ENCODE results near the gene CPVL.

CPVL gene

DNA sequence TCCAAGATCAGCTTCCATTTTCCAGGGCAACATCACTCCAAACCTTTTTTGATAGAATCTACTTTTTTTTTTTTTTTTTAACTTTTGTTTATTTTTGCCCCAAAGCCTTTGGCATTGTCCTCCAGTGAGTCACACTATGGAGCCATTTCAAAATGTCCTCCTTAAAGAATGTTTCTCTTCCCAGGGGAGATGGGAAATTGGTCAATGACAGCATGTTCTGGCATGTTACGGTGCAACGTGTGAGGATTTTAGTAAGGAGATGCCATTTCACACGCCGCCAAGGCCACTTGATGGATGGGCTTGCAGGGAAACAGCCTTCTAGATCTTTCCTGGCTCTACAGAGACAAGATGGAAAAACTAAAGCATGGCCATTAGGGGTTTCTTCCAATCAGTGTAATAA is 157.5 kb downstream of the CPVL start:
- ChIA-PET POLR2A (ENCODE audit: low non-redundant PET) (no interaction called here), CTCF (interaction anchor here (1.0 kb wide), 1 partner anchor 62 kb away, joined by 4 read pairs; no protein-coding TSS in a partner anchor)
- no peak overlapping the region for H3K27ac ChIP-seq
- peak; percentile 73 for DNase-seq (ENCODE audit: low spot score)
- TF ChIP-seq, protein P1, sequence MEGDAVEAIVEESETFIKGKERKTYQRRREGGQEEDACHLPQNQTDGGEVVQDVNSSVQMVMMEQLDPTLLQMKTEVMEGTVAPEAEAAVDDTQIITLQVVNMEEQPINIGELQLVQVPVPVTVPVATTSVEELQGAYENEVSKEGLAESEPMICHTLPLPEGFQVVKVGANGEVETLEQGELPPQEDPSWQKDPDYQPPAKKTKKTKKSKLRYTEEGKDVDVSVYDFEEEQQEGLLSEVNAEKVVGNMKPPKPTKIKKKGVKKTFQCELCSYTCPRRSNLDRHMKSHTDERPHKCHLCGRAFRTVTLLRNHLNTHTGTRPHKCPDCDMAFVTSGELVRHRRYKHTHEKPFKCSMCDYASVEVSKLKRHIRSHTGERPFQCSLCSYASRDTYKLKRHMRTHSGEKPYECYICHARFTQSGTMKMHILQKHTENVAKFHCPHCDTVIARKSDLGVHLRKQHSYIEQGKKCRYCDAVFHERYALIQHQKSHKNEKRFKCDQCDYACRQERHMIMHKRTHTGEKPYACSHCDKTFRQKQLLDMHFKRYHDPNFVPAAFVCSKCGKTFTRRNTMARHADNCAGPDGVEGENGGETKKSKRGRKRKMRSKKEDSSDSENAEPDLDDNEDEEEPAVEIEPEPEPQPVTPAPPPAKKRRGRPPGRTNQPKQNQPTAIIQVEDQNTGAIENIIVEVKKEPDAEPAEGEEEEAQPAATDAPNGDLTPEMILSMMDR (conservative IDR thresholded peaks at IDR 0.05; ENCODE audit: low read depth), result no peak

DNA sequence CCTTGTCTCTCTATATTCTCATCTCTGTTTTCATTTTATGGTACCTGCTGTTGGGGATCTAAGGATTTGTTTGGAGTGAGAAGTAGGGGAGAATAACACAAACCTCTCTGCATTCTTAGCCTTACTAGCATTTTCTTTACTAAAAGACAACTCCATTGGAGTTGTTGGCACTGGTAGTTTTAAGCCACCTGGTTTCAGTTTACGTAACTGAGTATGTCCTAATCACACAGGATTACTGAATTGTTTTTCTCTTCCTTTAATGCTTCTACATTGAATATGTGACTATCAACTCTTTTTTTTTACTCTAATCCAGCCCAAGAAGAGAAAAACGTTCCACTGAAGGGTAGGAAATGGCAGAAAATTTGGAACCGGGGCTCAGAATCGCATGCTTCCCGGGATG is 158.2 kb downstream of the CPVL start:
- TF ChIP-seq, protein P1 (conservative IDR thresholded peaks at IDR 0.05; ENCODE audit: low read depth), result no peak
- no peak overlapping the region; the same call in 1 of the 2 replicates for H3K27ac ChIP-seq
- ChIA-PET POLR2A (ENCODE audit: low non-redundant PET) (no interaction called here), CTCF (interaction anchor here (1.0 kb wide), 1 partner anchor 61 kb away, joined by 4 read pairs; no protein-coding TSS in a partner anchor)
- DNase-seq (ENCODE audit: low spot score), result no peak

DNA sequence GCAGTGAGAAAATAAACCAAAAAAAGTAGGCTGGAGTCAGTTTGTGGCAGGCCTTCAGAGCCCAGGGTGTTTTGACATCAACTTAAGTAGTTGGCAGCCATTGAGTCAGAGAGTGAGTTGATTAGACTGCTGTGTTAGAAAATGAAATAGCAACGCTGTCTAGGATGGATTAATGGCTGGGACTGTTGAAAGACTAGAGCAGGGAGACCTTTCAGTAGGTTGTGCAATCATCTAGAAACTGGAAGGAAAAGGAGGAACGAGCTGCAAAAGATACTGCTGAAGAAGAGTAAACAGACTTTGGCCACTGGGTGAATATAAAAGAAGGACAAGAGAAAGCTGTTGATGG is 159.6 kb downstream of the CPVL start:
- no peak overlapping the region for H3K27ac ChIP-seq
- DNase-seq (ENCODE audit: low spot score), result no peak
- CTCF ChIA-PET, result no interaction called here
- TF ChIP-seq, protein P1 (conservative IDR thresholded peaks at IDR 0.05; ENCODE audit: low read depth), result no peak
- POLR2A ChIA-PET (ENCODE audit: low non-redundant PET), result no interaction called here

DNA sequence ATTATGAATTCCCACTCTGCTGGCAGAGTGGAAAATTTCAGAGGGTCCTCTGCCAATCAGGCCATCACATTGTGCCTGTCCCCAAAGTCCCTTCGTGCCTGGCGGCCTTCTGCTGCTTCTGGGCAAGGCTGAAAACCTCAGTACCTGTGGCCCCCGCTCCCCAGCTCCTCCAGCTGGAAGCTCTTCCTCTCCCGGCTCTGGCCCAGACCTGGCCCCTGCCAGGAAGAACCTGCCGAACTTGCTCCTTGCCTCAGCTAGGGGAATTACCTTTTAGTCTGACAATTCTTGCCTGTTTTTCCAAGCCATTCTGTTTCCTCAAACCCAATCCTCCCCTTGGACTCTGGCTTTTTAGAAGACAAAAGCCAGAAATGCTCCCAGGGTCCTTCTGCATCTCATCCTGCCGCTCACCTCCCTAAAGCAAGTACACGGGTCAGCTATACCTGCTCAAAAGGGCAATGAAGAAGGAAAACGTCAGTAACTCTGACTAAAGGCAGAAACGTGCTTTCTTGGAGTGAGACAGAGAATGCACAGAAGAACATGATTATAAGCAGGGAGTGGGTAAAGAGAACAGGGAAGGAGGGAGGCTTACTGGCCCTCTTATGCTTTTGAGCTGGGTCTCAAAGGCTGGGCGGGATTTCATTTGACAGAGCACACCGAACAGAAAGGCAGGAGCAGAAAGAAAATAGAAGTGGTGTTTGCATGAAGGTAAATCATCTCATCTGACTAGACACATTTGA is 160.1 kb downstream of the CPVL start:
- POLR2A ChIA-PET (ENCODE audit: low non-redundant PET), result no interaction called here
- no peak for DNase-seq (ENCODE audit: low spot score)
- TF ChIP-seq, protein P1 (conservative IDR thresholded peaks at IDR 0.05; ENCODE audit: low read depth), result no peak
- no peak overlapping the region for H3K27ac ChIP-seq
- CTCF ChIA-PET, result no interaction called here

DNA sequence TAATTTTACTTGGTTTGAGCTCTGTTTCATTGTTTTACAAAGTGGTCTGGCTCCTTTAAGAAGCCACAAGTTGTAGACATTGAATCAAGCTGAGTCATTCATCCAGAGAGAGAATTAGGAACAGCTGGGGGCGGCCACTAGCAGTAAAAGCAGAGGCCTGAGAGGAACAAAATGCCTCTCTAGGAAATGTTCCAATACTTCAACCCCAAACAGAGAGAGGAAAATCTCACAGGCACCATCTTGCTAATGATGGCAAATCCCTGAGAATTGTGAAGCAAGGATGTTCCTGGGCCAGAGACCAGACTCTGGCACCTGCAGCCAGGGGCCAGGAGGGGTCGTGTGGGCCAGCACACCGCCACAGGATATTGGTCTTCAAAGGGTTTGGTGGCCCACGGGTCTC is 161.7 kb downstream of the CPVL start:
- TF ChIP-seq, protein P1 (conservative IDR thresholded peaks at IDR 0.05; ENCODE audit: low read depth), result no peak
- peak; percentile 81 for DNase-seq (ENCODE audit: low spot score)
- CTCF ChIA-PET, result no interaction called here
- POLR2A ChIA-PET (ENCODE audit: low non-redundant PET), result no interaction called here
- H3K27ac ChIP-seq, result peak overlapping the region; percentile 79

DNA sequence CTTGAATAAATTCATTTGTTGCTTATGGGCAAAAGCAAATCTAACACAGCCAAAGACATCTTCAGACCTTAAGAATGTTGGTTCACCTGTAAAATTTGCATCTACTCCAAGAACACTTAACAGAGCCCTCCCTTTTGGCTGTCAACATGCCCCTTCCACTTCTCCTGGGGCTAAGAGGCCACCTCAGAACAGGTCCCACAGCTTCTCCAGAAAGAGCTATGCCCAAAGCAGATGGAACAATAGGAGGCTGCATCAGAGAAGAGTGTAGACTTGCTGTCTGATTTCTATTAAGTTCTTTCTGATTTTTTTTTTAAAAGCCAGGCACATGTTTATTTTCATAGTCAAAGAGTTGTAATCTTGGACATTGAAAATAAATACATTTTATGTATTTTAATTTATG is 162.1 kb downstream of the CPVL start:
- H3K27ac ChIP-seq, result no peak overlapping the region
- TF ChIP-seq, protein P1 (conservative IDR thresholded peaks at IDR 0.05; ENCODE audit: low read depth), result no peak
- no peak for DNase-seq (ENCODE audit: low spot score)
- ChIA-PET CTCF (no interaction called here), POLR2A (ENCODE audit: low non-redundant PET) (no interaction called here)
